WTC11 (cell line): ENCODE data around the gene TRAFD1. TPM values are rescaled to one million over a fixed set of nuclear protein-coding genes. Genes with fewer than 3 reads are reported as not detected.

Source experiments
- ATAC-seq: fragments of 200-7000 bp; cut with Tn5 transposase; 2 replicates; pipeline ENCODE4 v1.10.0; 2021; ENCODE audit warnings: mild to moderate bottlenecking, moderate library complexity
- CTCF ChIA-PET: fragments of 300-600 bp; sonication (Branson Sonifier 250); formaldehyde crosslinking; loops from one replicate; lab custom pipeline; 2021; ENCODE audit warnings: antibody characterized with exemption; lab: Charles Lee
- POLR2A ChIA-PET: fragments of 350-600 bp; sonication (Branson Sonifier 250); formaldehyde crosslinking; loops from one replicate; lab custom pipeline; 2021; ENCODE audit warnings: antibody characterized with exemption; lab: Charles Lee
- DNase-seq: peaks from one replicate; pipeline ENCODE4 v3.0.0; 2021; ENCODE audit warnings: low spot score
- H3K27ac Mint-ChIP-seq: 2 replicates; pipeline ENCODE4 v1.8.0; 2021; ENCODE audit warnings: mixed read lengths
- H3K27me3 Mint-ChIP-seq: 2 replicates; pipeline ENCODE4 v1.8.0; 2021; ENCODE audit warnings: low read depth, mild to moderate bottlenecking, moderate library complexity, mixed read lengths
- H3K36me3 Mint-ChIP-seq: 2 replicates; pipeline ENCODE4 v1.8.0; 2021; ENCODE audit warnings: mixed read lengths
- H3K4me1 Mint-ChIP-seq: 2 replicates; pipeline ENCODE4 v1.8.0; 2022; ENCODE audit warnings: mixed read lengths
- H3K4me3 Mint-ChIP-seq: 2 replicates; pipeline ENCODE4 v1.8.0; 2021; ENCODE audit warnings: mild to moderate bottlenecking, moderate library complexity, mixed read lengths
- H3K9me3 Mint-ChIP-seq: 2 replicates; pipeline ENCODE4 v1.8.0; 2021; ENCODE audit warnings: mixed read lengths
- ATF6 ChIP-seq: sonication (generic); formaldehyde crosslinking; IDR thresholded peaks from 2 replicates; pipeline ENCODE4 v1.8.1; 2023; ENCODE audit warnings: mild to moderate bottlenecking, missing genetic modification reagents
- CBFB ChIP-seq: sonication (generic); formaldehyde crosslinking; IDR thresholded peaks from 2 replicates; pipeline ENCODE4 v1.8.1; 2022; ENCODE audit warnings: mild to moderate bottlenecking, low read depth, missing genetic modification reagents
- FOXJ3 ChIP-seq: sonication (generic); formaldehyde crosslinking; IDR thresholded peaks from 2 replicates; pipeline ENCODE4 v1.9.0; 2021; ENCODE audit warnings: missing genetic modification reagents, mild to moderate bottlenecking, borderline replicate concordance
- FOXP1 ChIP-seq: sonication (generic); formaldehyde crosslinking; IDR thresholded peaks from 2 replicates; pipeline ENCODE4 v1.8.0; 2022; ENCODE audit warnings: missing genetic modification reagents, mild to moderate bottlenecking, moderate library complexity, borderline replicate concordance
- GTF2I ChIP-seq: fragments of 250-450 bp; sonication (Bioruptor Pico); conservative IDR thresholded peaks from 2 replicates; pipeline ENCODE4 v1.4.0; 2021; ENCODE audit warnings: mild to moderate bottlenecking
- JUN ChIP-seq: sonication (generic); formaldehyde crosslinking; IDR thresholded peaks from 2 replicates; pipeline ENCODE4 v1.8.0; 2023; ENCODE audit warnings: mild to moderate bottlenecking, missing genetic modification reagents
- MYBL2 ChIP-seq: sonication (generic); formaldehyde crosslinking; IDR thresholded peaks from 2 replicates; pipeline ENCODE4 v1.8.1; 2023; ENCODE audit warnings: mild to moderate bottlenecking, moderate library complexity, missing genetic modification reagents
- PRDM15 ChIP-seq: sonication (generic); formaldehyde crosslinking; IDR thresholded peaks from 2 replicates; pipeline ENCODE4 v1.8.0; 2022; ENCODE audit warnings: missing genetic modification reagents
- RORB ChIP-seq: fragments of 250-450 bp; sonication (Bioruptor Pico); IDR thresholded peaks from 2 replicates; pipeline ENCODE4 v1.9.0; 2021; ENCODE audit warnings: mild to moderate bottlenecking
- SOX15 ChIP-seq: fragments of 250-450 bp; sonication (Bioruptor Pico); IDR thresholded peaks from 2 replicates; pipeline ENCODE4 v1.9.0; 2021; ENCODE audit warnings: mild to moderate bottlenecking
- ZNF532 ChIP-seq: fragments of 250-450 bp; sonication (Bioruptor Pico); IDR thresholded peaks from 2 replicates; pipeline ENCODE4 v1.9.0; 2021; ENCODE audit warnings: mild to moderate bottlenecking, borderline replicate concordance
- total RNA-seq: library from RNA; stranded (reverse); gene quantifications from 3 replicates; pipeline ENCODE4 v1.2.3, GENCODE V29; 2021
- TF ChIP-seq, protein P1 (sequence below): sonication (generic); formaldehyde crosslinking; IDR thresholded peaks from 2 replicates; pipeline ENCODE4 v1.8.1; 2022; ENCODE audit warnings: low read depth, missing genetic modification reagents, borderline replicate concordance
- TF ChIP-seq, protein P2 (sequence below): fragments of 250-450 bp; sonication (Bioruptor Pico); IDR thresholded peaks from 2 replicates; pipeline ENCODE4 v1.8.0; 2021; ENCODE audit warnings: mild to moderate bottlenecking
- TF ChIP-seq, protein P3 (sequence below): sonication (generic); formaldehyde crosslinking; conservative IDR thresholded peaks from 2 replicates; pipeline ENCODE4 v1.8.1; 2023; ENCODE audit warnings: mild to moderate bottlenecking, low read depth, missing genetic modification reagents, moderate library complexity
- TF ChIP-seq, protein P4 (sequence below): fragments of 250-450 bp; sonication (Bioruptor Pico); IDR thresholded peaks from 2 replicates; pipeline ENCODE4 v1.9.0; 2021; ENCODE audit warnings: mild to moderate bottlenecking

TRAFD1 gene
- total RNA-seq, 1 experiment from 2014 or later = 25.1 TPM

GRCh38 chr12:112108202-112109079 is 16.9 kb upstream of the TRAFD1 start, which contains the start of gene NAA25:
Gene NAA25, minus strand, starts transcription at chr12:112108783. Its CDS starts 10 bp downstream, at chr12:112108773.
- DNase-seq = peak; percentile 92
- CTCF ChIA-PET = interaction anchor here (0.6 to 1.2 kb wide), 8 partner anchors 17 to 293 kb away, joined by 3 to 9 read pairs (median 4); partner anchors contain the start of genes ERP29, TMEM116 and TRAFD1
- H3K36me3 Mint-ChIP-seq = peaks cover 9% of the 10 kb centered on the region; the same call in 1 of the 2 replicates
- H3K27me3 Mint-ChIP-seq = no peaks in the 10 kb centered on the region
- peak within 1 kb of the TSS; percentile 94 for H3K4me3 Mint-ChIP-seq
- peak; percentile 74 for ATAC-seq
- H3K4me1 Mint-ChIP-seq = peaks cover 62% of the 10 kb centered on the region
- H3K9me3 Mint-ChIP-seq = no peaks in the 10 kb centered on the region
- POLR2A ChIA-PET = interaction anchor here (0.6 to 3.2 kb wide), 8 partner anchors 8 to 409 kb away, joined by 3 to 24 read pairs (median 5); partner anchors contain the start of genes ERP29, TMEM116 and TRAFD1
- peak within 1 kb of the TSS; percentile 99 for H3K27ac Mint-ChIP-seq
- TF ChIP-seq ZNF532 (CRISPR knock-in tag) (no peak), CBFB (CRISPR knock-in tag) (peak; percentile 94), RORB (CRISPR knock-in tag) (no peak), SOX15 (CRISPR knock-in tag) (no peak), GTF2I (CRISPR knock-in tag) (no peak), FOXP1 (CRISPR knock-in tag) (peak; percentile 82), MYBL2 (CRISPR knock-in tag) (no peak), ATF6 (CRISPR knock-in tag) (no peak), JUN (CRISPR knock-in tag) (no peak), PRDM15 (CRISPR knock-in tag) (no peak), FOXJ3 (no peak)
- TF ChIP-seq, protein P1, sequence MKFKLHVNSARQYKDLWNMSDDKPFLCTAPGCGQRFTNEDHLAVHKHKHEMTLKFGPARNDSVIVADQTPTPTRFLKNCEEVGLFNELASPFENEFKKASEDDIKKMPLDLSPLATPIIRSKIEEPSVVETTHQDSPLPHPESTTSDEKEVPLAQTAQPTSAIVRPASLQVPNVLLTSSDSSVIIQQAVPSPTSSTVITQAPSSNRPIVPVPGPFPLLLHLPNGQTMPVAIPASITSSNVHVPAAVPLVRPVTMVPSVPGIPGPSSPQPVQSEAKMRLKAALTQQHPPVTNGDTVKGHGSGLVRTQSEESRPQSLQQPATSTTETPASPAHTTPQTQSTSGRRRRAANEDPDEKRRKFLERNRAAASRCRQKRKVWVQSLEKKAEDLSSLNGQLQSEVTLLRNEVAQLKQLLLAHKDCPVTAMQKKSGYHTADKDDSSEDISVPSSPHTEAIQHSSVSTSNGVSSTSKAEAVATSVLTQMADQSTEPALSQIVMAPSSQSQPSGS (CRISPR knock-in tag) = no peak
- TF ChIP-seq, protein P2, sequence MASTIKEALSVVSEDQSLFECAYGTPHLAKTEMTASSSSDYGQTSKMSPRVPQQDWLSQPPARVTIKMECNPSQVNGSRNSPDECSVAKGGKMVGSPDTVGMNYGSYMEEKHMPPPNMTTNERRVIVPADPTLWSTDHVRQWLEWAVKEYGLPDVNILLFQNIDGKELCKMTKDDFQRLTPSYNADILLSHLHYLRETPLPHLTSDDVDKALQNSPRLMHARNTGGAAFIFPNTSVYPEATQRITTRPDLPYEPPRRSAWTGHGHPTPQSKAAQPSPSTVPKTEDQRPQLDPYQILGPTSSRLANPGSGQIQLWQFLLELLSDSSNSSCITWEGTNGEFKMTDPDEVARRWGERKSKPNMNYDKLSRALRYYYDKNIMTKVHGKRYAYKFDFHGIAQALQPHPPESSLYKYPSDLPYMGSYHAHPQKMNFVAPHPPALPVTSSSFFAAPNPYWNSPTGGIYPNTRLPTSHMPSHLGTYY (CRISPR knock-in tag) = no peak
- TF ChIP-seq, protein P3, sequence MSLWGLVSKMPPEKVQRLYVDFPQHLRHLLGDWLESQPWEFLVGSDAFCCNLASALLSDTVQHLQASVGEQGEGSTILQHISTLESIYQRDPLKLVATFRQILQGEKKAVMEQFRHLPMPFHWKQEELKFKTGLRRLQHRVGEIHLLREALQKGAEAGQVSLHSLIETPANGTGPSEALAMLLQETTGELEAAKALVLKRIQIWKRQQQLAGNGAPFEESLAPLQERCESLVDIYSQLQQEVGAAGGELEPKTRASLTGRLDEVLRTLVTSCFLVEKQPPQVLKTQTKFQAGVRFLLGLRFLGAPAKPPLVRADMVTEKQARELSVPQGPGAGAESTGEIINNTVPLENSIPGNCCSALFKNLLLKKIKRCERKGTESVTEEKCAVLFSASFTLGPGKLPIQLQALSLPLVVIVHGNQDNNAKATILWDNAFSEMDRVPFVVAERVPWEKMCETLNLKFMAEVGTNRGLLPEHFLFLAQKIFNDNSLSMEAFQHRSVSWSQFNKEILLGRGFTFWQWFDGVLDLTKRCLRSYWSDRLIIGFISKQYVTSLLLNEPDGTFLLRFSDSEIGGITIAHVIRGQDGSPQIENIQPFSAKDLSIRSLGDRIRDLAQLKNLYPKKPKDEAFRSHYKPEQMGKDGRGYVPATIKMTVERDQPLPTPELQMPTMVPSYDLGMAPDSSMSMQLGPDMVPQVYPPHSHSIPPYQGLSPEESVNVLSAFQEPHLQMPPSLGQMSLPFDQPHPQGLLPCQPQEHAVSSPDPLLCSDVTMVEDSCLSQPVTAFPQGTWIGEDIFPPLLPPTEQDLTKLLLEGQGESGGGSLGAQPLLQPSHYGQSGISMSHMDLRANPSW = no peak
- TF ChIP-seq, protein P4, sequence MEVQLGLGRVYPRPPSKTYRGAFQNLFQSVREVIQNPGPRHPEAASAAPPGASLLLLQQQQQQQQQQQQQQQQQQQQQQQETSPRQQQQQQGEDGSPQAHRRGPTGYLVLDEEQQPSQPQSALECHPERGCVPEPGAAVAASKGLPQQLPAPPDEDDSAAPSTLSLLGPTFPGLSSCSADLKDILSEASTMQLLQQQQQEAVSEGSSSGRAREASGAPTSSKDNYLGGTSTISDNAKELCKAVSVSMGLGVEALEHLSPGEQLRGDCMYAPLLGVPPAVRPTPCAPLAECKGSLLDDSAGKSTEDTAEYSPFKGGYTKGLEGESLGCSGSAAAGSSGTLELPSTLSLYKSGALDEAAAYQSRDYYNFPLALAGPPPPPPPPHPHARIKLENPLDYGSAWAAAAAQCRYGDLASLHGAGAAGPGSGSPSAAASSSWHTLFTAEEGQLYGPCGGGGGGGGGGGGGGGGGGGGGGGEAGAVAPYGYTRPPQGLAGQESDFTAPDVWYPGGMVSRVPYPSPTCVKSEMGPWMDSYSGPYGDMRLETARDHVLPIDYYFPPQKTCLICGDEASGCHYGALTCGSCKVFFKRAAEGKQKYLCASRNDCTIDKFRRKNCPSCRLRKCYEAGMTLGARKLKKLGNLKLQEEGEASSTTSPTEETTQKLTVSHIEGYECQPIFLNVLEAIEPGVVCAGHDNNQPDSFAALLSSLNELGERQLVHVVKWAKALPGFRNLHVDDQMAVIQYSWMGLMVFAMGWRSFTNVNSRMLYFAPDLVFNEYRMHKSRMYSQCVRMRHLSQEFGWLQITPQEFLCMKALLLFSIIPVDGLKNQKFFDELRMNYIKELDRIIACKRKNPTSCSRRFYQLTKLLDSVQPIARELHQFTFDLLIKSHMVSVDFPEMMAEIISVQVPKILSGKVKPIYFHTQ = no peak
